H9 (cell line): ENCODE data around the gene PYDC1. TPM values are rescaled to one million over a fixed set of nuclear protein-coding genes. Genes with fewer than 3 reads are reported as not detected.

Source experiments
- DNase-seq: peaks from one replicate; pipeline ENCODE4 v3.0.0-alpha.2; 2017
- H2AFZ ChIP-seq: one replicate; pipeline ENCODE4 v1.6.1; 2013; ENCODE audit warnings: mild to moderate bottlenecking, low read length, control low read depth, moderate library complexity
- H2AK5ac ChIP-seq: 2 replicates; pipeline ENCODE4 v1.6.1; 2013; ENCODE audit warnings: low read length, control low read depth, mixed read lengths; ENCODE audit not compliant: insufficient read length
- H2BK120ac ChIP-seq: one replicate; pipeline ENCODE4 v1.6.1; 2013; ENCODE audit warnings: low read depth, mild to moderate bottlenecking, low read length, control low read depth, inconsistent platforms; ENCODE audit not compliant: poor library complexity, severe bottlenecking
- H2BK12ac ChIP-seq: 2 replicates; pipeline ENCODE4 v1.6.1; 2013; ENCODE audit warnings: low read length, control low read depth, mixed read lengths, low read depth; ENCODE audit not compliant: insufficient read length
- H2BK15ac ChIP-seq: 2 replicates; pipeline ENCODE4 v1.6.1; 2013; ENCODE audit warnings: low read depth, low read length, control low read depth
- H2BK20ac ChIP-seq: one replicate; pipeline ENCODE4 v1.6.1; 2013; ENCODE audit warnings: low read depth, mild to moderate bottlenecking, low read length, control low read depth, inconsistent platforms; ENCODE audit not compliant: poor library complexity, severe bottlenecking
- H2BK5ac ChIP-seq: 2 replicates; pipeline ENCODE4 v1.6.1; 2013; ENCODE audit warnings: low read length, control low read depth, mixed read lengths; ENCODE audit not compliant: insufficient read length
- H3K14ac ChIP-seq: 2 replicates; pipeline ENCODE4 v1.6.1; 2013; ENCODE audit warnings: low read length, control low read depth; ENCODE audit not compliant: insufficient read depth
- H3K18ac ChIP-seq: 2 replicates; pipeline ENCODE4 v1.6.1; 2013; ENCODE audit warnings: low read depth, mild to moderate bottlenecking, mixed read lengths, low read length, control low read depth; ENCODE audit not compliant: insufficient read length
- H3K23ac ChIP-seq: 2 replicates; pipeline ENCODE4 v1.6.1; 2013; ENCODE audit warnings: low read length, control low read depth, mixed read lengths, low read depth; ENCODE audit not compliant: insufficient read length
- H3K23me2 ChIP-seq: 2 replicates; pipeline ENCODE4 v1.6.1; 2013; ENCODE audit warnings: low read depth, mild to moderate bottlenecking, mixed read lengths, low read length, control low read depth; ENCODE audit not compliant: insufficient read length, poor library complexity, severe bottlenecking
- H3K27ac ChIP-seq: 2 replicates; pipeline ENCODE4 v1.5.1; 2013; ENCODE audit warnings: low read length, control low read depth, mixed read lengths, low read depth; ENCODE audit not compliant: insufficient read length
- H3K27me3 ChIP-seq: 2 replicates; pipeline ENCODE4 v1.6.1; 2013; ENCODE audit warnings: low read length, control low read depth, inconsistent platforms; ENCODE audit not compliant: insufficient read depth
- H3K4ac ChIP-seq: 2 replicates; pipeline ENCODE4 v1.6.1; 2013; ENCODE audit warnings: low read depth, mild to moderate bottlenecking, control low read depth, inconsistent platforms, low read length, moderate library complexity
- H3K4me1 ChIP-seq: 2 replicates; pipeline ENCODE4 v1.6.1; 2013; ENCODE audit warnings: low read length, control low read depth, inconsistent platforms; ENCODE audit not compliant: insufficient read depth
- H3K4me2 ChIP-seq: 2 replicates; pipeline ENCODE4 v1.6.1; 2013; ENCODE audit warnings: low read length, control low read depth, mixed read lengths; ENCODE audit not compliant: insufficient read length, insufficient read depth
- H3K56ac ChIP-seq: 2 replicates; pipeline ENCODE4 v1.6.1; 2013; ENCODE audit warnings: low read depth, mild to moderate bottlenecking, mixed read lengths, low read length, control low read depth; ENCODE audit not compliant: insufficient read length
- H3K79me1 ChIP-seq: 2 replicates; pipeline ENCODE4 v1.6.1; 2013; ENCODE audit warnings: low read depth, mild to moderate bottlenecking, moderate library complexity, low read length, control low read depth, inconsistent platforms; ENCODE audit not compliant: insufficient read depth, poor library complexity, severe bottlenecking
- H3K79me2 ChIP-seq: 2 replicates; pipeline ENCODE4 v1.6.1; 2013; ENCODE audit warnings: low read length, control low read depth, inconsistent platforms; ENCODE audit not compliant: insufficient read depth
- H3K9ac ChIP-seq: 2 replicates; pipeline ENCODE4 v1.6.1; 2013; ENCODE audit warnings: low read length, control low read depth, mixed read lengths; ENCODE audit not compliant: insufficient read length; ENCODE audit errors: extremely low read depth
- H3K9me3 ChIP-seq: one replicate; pipeline ENCODE4 v1.6.1; 2013; ENCODE audit warnings: low read depth, low read length, inconsistent platforms; ENCODE audit not compliant: control insufficient read depth
- H3T11ph ChIP-seq: one replicate; pipeline ENCODE4 v1.6.1; 2013; ENCODE audit warnings: mild to moderate bottlenecking, low read length, control low read depth, inconsistent platforms
- H4K20me1 ChIP-seq: one replicate; pipeline ENCODE4 v1.6.1; 2013; ENCODE audit not compliant: control insufficient read depth, insufficient read length, insufficient read depth
- H4K5ac ChIP-seq: 2 replicates; pipeline ENCODE4 v1.6.1; 2013; ENCODE audit warnings: low read depth, mild to moderate bottlenecking, mixed read lengths, low read length, control low read depth; ENCODE audit not compliant: insufficient read length
- H4K8ac ChIP-seq: replicated peaks from 2 replicates; pipeline ENCODE4 v1.6.1; 2013; ENCODE audit warnings: low read length, control low read depth, mixed read lengths, low read depth; ENCODE audit not compliant: insufficient read length
- H4K91ac ChIP-seq: 2 replicates; pipeline ENCODE4 v1.6.1; 2013; ENCODE audit warnings: low read depth, mild to moderate bottlenecking, moderate library complexity, mixed read lengths, low read length, control low read depth; ENCODE audit not compliant: insufficient read length
- H3K27ac Mint-ChIP-seq, 3 experiments: 2 replicates in 2 of 3; 3 replicates in 1 of 3; pipeline ENCODE4 v1.8.0; 2020 to 2021; ENCODE audit warnings: mixed read lengths in 3 of 3, mild to moderate bottlenecking in 1 of 3, moderate library complexity in 1 of 3
- H3K27me3 Mint-ChIP-seq: 2 replicates; pipeline ENCODE4 v1.8.0; 2021; ENCODE audit warnings: low read depth, mild to moderate bottlenecking, moderate library complexity, mixed read lengths
- H3K36me3 Mint-ChIP-seq, 3 experiments: 2 replicates in 2 of 3; 3 replicates in 1 of 3; pipeline ENCODE4 v1.8.0; 2020 to 2021; ENCODE audit warnings: low read depth in 3 of 3, mixed read lengths in 3 of 3; ENCODE audit not compliant: insufficient read depth in 1 of 3
- H3K4me1 Mint-ChIP-seq, 2 experiments: 2 replicates each; pipeline ENCODE4 v1.8.0; 2020; ENCODE audit warnings: mixed read lengths in 2 of 2
- H3K4me3 Mint-ChIP-seq, 2 experiments: 2 replicates in 1 of 2; 3 replicates in 1 of 2; pipeline ENCODE4 v1.8.0; 2020 to 2021; ENCODE audit warnings: mild to moderate bottlenecking in 2 of 2, mixed read lengths in 2 of 2, moderate library complexity in 1 of 2
- H3K9me3 Mint-ChIP-seq, 2 experiments: 2 replicates in 1 of 2; 3 replicates in 1 of 2; pipeline ENCODE4 v1.8.0; 2020; ENCODE audit warnings: mild to moderate bottlenecking in 2 of 2, mixed read lengths in 2 of 2, moderate library complexity in 1 of 2
- WGBS: extraction: QIAGEN DNeasy Blood & Tissue Kit; methylation state at CpG from one replicate; pipeline ENCODE4 v1.1.7; 2013; ENCODE audit warnings: missing lambda C conversion rate, low lambda C conversion rate, mixed read lengths; ENCODE audit not compliant: insufficient read length; ENCODE audit errors: extremely low coverage; 5-methylcytosine and 5-hydroxymethylcytosine counted together
- total RNA-seq: library from RNA; stranded (reverse); gene quantifications from 2 replicates; pipeline ENCODE4 v1.2.1, GENCODE V29; 2021
- TF ChIP-seq, protein P1 (sequence below): fragments of 200-600 bp; sonication (generic); conservative IDR thresholded peaks from 3 replicates; pipeline ENCODE4 v1.8.0; 2021; ENCODE audit warnings: antibody characterized with exemption, mild to moderate bottlenecking

PYDC1 gene
- total RNA-seq, 1 experiment from 2014 or later, result 0.70 TPM

DNA sequence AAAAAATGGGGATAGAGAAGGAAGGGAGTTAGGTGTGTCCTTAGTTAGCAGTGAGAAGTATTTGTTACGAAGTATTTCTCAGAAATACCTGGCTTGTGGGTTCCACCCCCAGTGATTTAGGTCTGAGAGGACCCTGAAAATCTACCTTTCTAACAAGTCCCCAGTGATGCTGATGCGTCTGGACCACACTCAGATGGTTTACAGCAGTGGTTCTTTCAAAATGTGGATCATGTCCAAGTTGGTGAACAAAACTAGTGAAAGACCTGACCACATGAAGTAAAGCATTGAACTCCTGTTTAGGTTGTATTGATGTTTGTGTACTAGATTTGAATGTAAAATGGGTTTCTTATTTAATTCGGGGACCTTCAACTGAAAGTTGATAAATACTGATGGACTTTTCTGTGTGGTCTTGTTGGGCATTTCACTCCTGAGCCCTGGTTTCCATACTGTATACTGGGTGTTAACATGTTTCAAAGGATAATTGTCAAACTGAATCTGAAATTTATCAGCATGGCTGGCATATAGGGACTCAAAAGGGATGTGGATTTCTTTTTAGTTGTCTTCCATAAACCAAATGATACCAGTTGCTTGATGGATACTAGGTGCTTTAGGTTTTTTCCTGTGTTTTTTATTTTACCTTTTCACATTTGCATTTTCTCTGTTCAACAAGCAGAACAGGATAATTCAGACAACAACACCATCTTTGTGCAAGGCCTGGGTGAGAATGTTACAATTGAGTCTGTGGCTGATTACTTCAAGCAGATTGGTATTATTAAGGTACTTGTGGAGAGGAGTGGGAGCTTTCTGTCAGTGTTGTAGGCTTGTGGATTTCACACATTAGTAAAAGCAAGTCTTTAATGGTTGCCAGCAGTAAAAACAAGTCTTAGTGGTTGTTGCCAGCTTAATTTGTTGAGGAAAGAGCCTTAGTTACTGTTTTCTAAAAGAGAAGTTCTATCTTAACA, 28.2 kb downstream of the PYDC1 start:
- H3K36me3 Mint-ChIP-seq, result peaks cover 94 to 99% (median 99%) of the 10 kb centered on the region in 3 experiments
- peaks cover 4% of the 10 kb centered on the region; the same call in 1 of the 2 replicates for H3K27me3 Mint-ChIP-seq
- peaks cover 10 to 15% of the 10 kb centered on the region in 2 experiments; a peak in 3 of 4 replicates for H3K4me1 Mint-ChIP-seq
- H3K27ac ChIP-seq, result no peak overlapping the region
- H3K27me3 ChIP-seq, result no peaks in the 10 kb centered on the region
- no peak overlapping the region for H2AFZ ChIP-seq
- 0 out of 5 replicates have a peak overlapping the region, but pooled peaks of 1 of the 2 experiments have one; percentile 1 for H3K4me3 Mint-ChIP-seq
- no peak overlapping the region for H3K4ac ChIP-seq
- no peak for DNase-seq
- H4K5ac ChIP-seq, result no peak overlapping the region
- H2AK5ac ChIP-seq, result no peak overlapping the region
- H4K91ac ChIP-seq, result no peak overlapping the region
- no peak overlapping the region for H4K8ac ChIP-seq
- no peaks in the 10 kb centered on the region for H3K9me3 ChIP-seq
- H3K23me2 ChIP-seq, result no peaks in the 10 kb centered on the region
- peaks cover 15% of the 10 kb centered on the region for H3K79me1 ChIP-seq
- no peak overlapping the region for H2BK5ac ChIP-seq
- no peak overlapping the region for H3K9ac ChIP-seq
- no peaks in the 10 kb centered on the region for H3K4me1 ChIP-seq
- H3K56ac ChIP-seq, result no peak overlapping the region
- H3K14ac ChIP-seq, result no peak overlapping the region
- no peak overlapping the region for H3K18ac ChIP-seq
- no peaks in the 10 kb centered on the region; a peak in 1 of 5 replicates for H3K9me3 Mint-ChIP-seq
- no peak overlapping the region for H2BK12ac ChIP-seq
- TF ChIP-seq, protein P1, sequence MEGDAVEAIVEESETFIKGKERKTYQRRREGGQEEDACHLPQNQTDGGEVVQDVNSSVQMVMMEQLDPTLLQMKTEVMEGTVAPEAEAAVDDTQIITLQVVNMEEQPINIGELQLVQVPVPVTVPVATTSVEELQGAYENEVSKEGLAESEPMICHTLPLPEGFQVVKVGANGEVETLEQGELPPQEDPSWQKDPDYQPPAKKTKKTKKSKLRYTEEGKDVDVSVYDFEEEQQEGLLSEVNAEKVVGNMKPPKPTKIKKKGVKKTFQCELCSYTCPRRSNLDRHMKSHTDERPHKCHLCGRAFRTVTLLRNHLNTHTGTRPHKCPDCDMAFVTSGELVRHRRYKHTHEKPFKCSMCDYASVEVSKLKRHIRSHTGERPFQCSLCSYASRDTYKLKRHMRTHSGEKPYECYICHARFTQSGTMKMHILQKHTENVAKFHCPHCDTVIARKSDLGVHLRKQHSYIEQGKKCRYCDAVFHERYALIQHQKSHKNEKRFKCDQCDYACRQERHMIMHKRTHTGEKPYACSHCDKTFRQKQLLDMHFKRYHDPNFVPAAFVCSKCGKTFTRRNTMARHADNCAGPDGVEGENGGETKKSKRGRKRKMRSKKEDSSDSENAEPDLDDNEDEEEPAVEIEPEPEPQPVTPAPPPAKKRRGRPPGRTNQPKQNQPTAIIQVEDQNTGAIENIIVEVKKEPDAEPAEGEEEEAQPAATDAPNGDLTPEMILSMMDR, result no peak
- H3K27ac Mint-ChIP-seq, result peak overlapping the region in 2 of 3 experiments; percentile 53 to 74; a peak in 3 of 7 replicates
- no peak overlapping the region for H2BK15ac ChIP-seq
- no CpG with 5 or more reads among the region's 3 CpGs for whole genome bisulfite sequencing
- no peak overlapping the region for H3K23ac ChIP-seq
- no peaks in the 10 kb centered on the region for H4K20me1 ChIP-seq
- peaks cover 11% of the 10 kb centered on the region; the same call in 1 of the 2 replicates for H3K79me2 ChIP-seq
- no peak overlapping the region for H2BK120ac ChIP-seq
- H2BK20ac ChIP-seq, result no peak overlapping the region
- no peak overlapping the region for H3T11ph ChIP-seq
- H3K4me2 ChIP-seq, result no peak overlapping the region
